ENCODE results near the gene FJX1. TPM values are rescaled to one million over a fixed set of nuclear protein-coding genes. Genes with fewer than 3 reads are reported as not detected.

Gene FJX1, protein sequence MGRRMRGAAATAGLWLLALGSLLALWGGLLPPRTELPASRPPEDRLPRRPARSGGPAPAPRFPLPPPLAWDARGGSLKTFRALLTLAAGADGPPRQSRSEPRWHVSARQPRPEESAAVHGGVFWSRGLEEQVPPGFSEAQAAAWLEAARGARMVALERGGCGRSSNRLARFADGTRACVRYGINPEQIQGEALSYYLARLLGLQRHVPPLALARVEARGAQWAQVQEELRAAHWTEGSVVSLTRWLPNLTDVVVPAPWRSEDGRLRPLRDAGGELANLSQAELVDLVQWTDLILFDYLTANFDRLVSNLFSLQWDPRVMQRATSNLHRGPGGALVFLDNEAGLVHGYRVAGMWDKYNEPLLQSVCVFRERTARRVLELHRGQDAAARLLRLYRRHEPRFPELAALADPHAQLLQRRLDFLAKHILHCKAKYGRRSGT
- total RNA-seq (2021; ENCODE audit: unreplicated experiment) (13.7 TPM), Bru-seq, nascent RNA (percentile 51 among the genes with signal in this experiment), BruChase-seq, experiment 1, labeled RNA remaining after a 6-hour chase (percentile 36 among the genes with signal in this experiment), BruChase-seq, experiment 2, labeled RNA remaining after a 2-hour chase (percentile 73 among the genes with signal in this experiment)
- polyA plus RNA-seq (2012), result 5.5 and 6.1 TPM in 2 replicates
- long read RNA-seq, transcript FJX1-201 (1 exons, 2,450 nt), result major isoform, 58 of 64 reads
- long read RNA-seq, partial matches to known transcripts, result 0 of 64 reads
- long read RNA-seq, other reads (novel, unspliced or antisense), result 6 of 64 reads

DNA sequence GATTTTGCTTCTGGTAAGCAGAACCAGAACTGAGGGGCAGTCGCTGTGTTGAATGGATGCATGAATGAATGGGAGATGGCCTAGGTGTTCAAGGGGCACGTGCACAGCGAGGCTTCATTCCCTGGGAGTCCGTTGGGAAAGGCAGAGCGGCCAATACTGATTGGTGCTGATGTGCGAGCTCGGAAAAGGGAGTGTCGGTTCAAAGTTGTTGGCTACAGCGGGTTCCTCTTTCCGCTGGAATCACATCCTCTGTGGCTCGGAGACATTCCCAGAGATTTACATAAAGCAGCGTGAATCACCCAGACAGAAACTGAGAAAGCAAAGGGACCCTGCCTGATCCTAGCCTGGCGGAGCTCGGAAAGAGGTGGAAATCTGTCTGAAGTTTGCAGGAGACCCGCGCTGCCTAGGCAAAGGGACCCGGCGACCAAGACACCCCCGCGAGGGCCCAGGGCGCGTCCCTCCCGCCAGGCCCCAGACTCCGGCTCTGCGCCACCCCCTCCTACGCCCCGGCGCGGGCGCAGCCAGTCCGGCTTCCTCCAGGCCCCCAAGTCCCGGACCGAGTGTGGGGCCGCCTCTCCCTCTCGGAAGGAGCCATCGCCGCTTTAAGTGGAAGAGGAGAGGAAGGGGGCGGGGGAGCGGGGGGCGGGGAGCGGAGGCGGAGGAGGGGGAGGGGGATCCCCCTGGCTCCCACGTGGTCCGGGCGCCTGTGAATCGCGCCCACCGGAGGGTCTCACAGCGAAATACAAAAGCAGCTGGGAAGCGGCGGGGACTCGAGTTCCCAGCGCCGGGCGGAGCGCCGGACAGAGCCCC, at the start of gene FJX1:
TSS of gene FJX1 (plus strand) at position 774 of the 810 bp plus-strand sequence. CDS start 177 bp downstream, outside the sequence.
- BruUV-seq (replicated peaks), result no TSS peak
- peak within 1 kb of the TSS; percentile 76 for H3K27ac ChIP-seq (ENCODE audit: low read depth, low read length)
- H2AFZ ChIP-seq (ENCODE audit: low read depth, low read length, poor library complexity, severe bottlenecking), result no peak within 1 kb of the TSS
- no peaks in the 10 kb centered on the region for H4K20me1 ChIP-seq (ENCODE audit: insufficient read depth)
- H3K79me2 ChIP-seq (ENCODE audit: insufficient read depth, low read length), result peaks cover 10% of the 10 kb centered on the region; the same call in 1 of the 2 replicates
- TF ChIP-seq SP1 (IDR thresholded peaks at IDR 0.05; ENCODE audit: low read depth), result peak; percentile 51
- no peak for TF ChIP-seq SRF (IDR thresholded peaks at IDR 0.05; ENCODE audit: low read depth)
- no peak for TF ChIP-seq ZFX (IDR thresholded peaks at IDR 0.05)
- no peak for TF ChIP-seq TCF7L2 (IDR thresholded peaks at IDR 0.05; ENCODE audit: borderline replicate concordance, extremely low read depth, insufficient read depth, insufficient read length)
- TF ChIP-seq POLR2A (IDR thresholded peaks at IDR 0.05; ENCODE audit: borderline replicate concordance, extremely low read depth, insufficient read depth, insufficient read length), result peak; percentile 4
- TF ChIP-seq, protein P1, sequence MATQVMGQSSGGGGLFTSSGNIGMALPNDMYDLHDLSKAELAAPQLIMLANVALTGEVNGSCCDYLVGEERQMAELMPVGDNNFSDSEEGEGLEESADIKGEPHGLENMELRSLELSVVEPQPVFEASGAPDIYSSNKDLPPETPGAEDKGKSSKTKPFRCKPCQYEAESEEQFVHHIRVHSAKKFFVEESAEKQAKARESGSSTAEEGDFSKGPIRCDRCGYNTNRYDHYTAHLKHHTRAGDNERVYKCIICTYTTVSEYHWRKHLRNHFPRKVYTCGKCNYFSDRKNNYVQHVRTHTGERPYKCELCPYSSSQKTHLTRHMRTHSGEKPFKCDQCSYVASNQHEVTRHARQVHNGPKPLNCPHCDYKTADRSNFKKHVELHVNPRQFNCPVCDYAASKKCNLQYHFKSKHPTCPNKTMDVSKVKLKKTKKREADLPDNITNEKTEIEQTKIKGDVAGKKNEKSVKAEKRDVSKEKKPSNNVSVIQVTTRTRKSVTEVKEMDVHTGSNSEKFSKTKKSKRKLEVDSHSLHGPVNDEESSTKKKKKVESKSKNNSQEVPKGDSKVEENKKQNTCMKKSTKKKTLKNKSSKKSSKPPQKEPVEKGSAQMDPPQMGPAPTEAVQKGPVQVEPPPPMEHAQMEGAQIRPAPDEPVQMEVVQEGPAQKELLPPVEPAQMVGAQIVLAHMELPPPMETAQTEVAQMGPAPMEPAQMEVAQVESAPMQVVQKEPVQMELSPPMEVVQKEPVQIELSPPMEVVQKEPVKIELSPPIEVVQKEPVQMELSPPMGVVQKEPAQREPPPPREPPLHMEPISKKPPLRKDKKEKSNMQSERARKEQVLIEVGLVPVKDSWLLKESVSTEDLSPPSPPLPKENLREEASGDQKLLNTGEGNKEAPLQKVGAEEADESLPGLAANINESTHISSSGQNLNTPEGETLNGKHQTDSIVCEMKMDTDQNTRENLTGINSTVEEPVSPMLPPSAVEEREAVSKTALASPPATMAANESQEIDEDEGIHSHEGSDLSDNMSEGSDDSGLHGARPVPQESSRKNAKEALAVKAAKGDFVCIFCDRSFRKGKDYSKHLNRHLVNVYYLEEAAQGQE (IDR thresholded peaks at IDR 0.05; ENCODE audit: low read depth), result no peak
- TF ChIP-seq, protein P2, sequence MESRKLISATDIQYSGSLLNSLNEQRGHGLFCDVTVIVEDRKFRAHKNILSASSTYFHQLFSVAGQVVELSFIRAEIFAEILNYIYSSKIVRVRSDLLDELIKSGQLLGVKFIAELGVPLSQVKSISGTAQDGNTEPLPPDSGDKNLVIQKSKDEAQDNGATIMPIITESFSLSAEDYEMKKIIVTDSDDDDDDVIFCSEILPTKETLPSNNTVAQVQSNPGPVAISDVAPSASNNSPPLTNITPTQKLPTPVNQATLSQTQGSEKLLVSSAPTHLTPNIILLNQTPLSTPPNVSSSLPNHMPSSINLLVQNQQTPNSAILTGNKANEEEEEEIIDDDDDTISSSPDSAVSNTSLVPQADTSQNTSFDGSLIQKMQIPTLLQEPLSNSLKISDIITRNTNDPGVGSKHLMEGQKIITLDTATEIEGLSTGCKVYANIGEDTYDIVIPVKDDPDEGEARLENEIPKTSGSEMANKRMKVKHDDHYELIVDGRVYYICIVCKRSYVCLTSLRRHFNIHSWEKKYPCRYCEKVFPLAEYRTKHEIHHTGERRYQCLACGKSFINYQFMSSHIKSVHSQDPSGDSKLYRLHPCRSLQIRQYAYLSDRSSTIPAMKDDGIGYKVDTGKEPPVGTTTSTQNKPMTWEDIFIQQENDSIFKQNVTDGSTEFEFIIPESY (IDR thresholded peaks at IDR 0.05; ENCODE audit: extremely low read depth, insufficient replicate concordance, low read length), result no peak
- TF ChIP-seq, protein P3, sequence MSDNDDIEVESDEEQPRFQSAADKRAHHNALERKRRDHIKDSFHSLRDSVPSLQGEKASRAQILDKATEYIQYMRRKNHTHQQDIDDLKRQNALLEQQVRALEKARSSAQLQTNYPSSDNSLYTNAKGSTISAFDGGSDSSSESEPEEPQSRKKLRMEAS (IDR thresholded peaks at IDR 0.05), result peak; percentile 85
- no peak for TF ChIP-seq ZNF274 (IDR thresholded peaks at IDR 0.05; ENCODE audit: low read depth, low read length)
- TF ChIP-seq EGR1 (IDR thresholded peaks at IDR 0.05; ENCODE audit: low read depth), result 0 out of 2 replicates have a peak, but pooled peaks have one; percentile 37
- TF ChIP-seq YY1 (IDR thresholded peaks at IDR 0.05; ENCODE audit: extremely low read depth, insufficient replicate concordance, low read depth, low read length), result no peak
- no peak for TF ChIP-seq ELF1 (IDR thresholded peaks at IDR 0.05; ENCODE audit: borderline replicate concordance, low read depth)
- no peak for TF ChIP-seq POLR2AphosphoS5 (IDR thresholded peaks at IDR 0.05; ENCODE audit: low read depth, low read length)
- TF ChIP-seq CBX3 (IDR thresholded peaks at IDR 0.05; ENCODE audit: low read depth), result peak; percentile 66
- H3K27me3 ChIP-seq (ENCODE audit: insufficient read depth, low read length), result 0 out of 2 replicates have a peak, but pooled peaks cover 4% of the 10 kb centered on the region
- DNase-seq (ENCODE audit: low read depth, low spot score) (no peak), ATAC-seq (peak; percentile 65)
- POLR2A ChIA-PET, result interaction anchor here (1.0 kb wide), 1 partner anchor 204 kb away, joined by 3 read pairs; no protein-coding TSS in a partner anchor
- no peaks in the 10 kb centered on the region for H3K36me3 ChIP-seq (ENCODE audit: control insufficient read depth in 1 of 2, insufficient read depth in 2 of 2, low read length in 2 of 2)
- RAD21 ChIA-PET (ENCODE audit: low non-redundant PET in 1 of 2, low total read pairs in 2 of 2, uncharacterized antibody in 2 of 2, unreplicated experiment in 2 of 2), result no interaction called here
- peaks cover 13 to 59% of the 10 kb centered on the region in 2 experiments; a peak in 3 of 4 replicates for H3K4me1 ChIP-seq (ENCODE audit: control insufficient read depth in 1 of 2, insufficient read depth in 2 of 2, low read length in 2 of 2)
- CTCF ChIA-PET, result interaction anchor here (0.7 to 3.3 kb wide), 3 partner anchors 204 to 641 kb away, joined by 3 to 22 read pairs (median 5); no protein-coding TSS in a partner anchor
- H3K9me2 ChIP-seq (ENCODE audit: insufficient read depth), result no peaks in the 10 kb centered on the region
- peak within 1 kb of the TSS; percentile 49 to 60 for H3K4me3 ChIP-seq (replicated peaks in 1 of 2; ENCODE audit: low read depth in 1 of 2, low read length in 2 of 2)
- H3K4me2 ChIP-seq (ENCODE audit: low read length), result peak within 1 kb of the TSS; percentile 88
- peak within 1 kb of the TSS; percentile 65 for H3K9ac ChIP-seq (ENCODE audit: low read length)
- H3K9me3 ChIP-seq (ENCODE audit: control insufficient read depth in 1 of 2, insufficient read depth in 1 of 2, low read depth in 1 of 2, low read length in 2 of 2), result no peaks in the 10 kb centered on the region
- intact Hi-C loops (cut with micrococcal nuclease), result loop anchor here (2.0 to 10.0 kb wide), 6 partner anchors 45 to 867 kb away; partner anchors contain the start of genes LDLRAD3 and TRIM44
